GM12878 (cell line): ENCODE measurements around the gene CCDC39. TPM values are rescaled to one million over a fixed set of nuclear protein-coding genes. Genes with fewer than 3 reads are reported as not detected.

Experiments used
- ATAC-seq: fragments of 200-7000 bp; cut with Tn5 transposase; 3 replicates; pipeline ENCODE4 v1.9.1; 2020; ENCODE audit warnings: mild to moderate bottlenecking, moderate library complexity
- BruUV-seq: library from RNA; stranded (reverse); fragments of 400-500 nt; replicated peaks from 2 replicates; lab custom pipeline; 2021; lab: Mats Ljungman, UMichigan
- CTCF ChIA-PET: fragments of 300-600 bp; sonication (Branson Sonifier 250); formaldehyde crosslinking; extraction: SDS; loops from one replicate; lab custom pipeline; 2021; ENCODE audit warnings: inconsistent platforms; lab: Yijun Ruan, JAX
- POLR2A ChIA-PET: fragments of 350-600 bp; formaldehyde crosslinking; extraction: SDS; loops from one replicate; lab custom pipeline; 2021; ENCODE audit warnings: inconsistent platforms; lab: Charles Lee
- RAD21 ChIA-PET: fragments of 300-600 bp; sonication (Branson Sonifier 250); formaldehyde crosslinking; loops from one replicate; lab custom pipeline; 2023; ENCODE audit warnings: antibody characterized with exemption; ENCODE audit not compliant: unreplicated experiment; lab: Charles Lee
- SMC1A ChIA-PET: fragments of 300-600 bp; sonication (Branson Sonifier 250); formaldehyde crosslinking; loops from one replicate; lab custom pipeline; 2023; ENCODE audit not compliant: unreplicated experiment, uncharacterized antibody; lab: Charles Lee
- DNase-seq: peaks from one replicate; pipeline ENCODE4 v3.0.0-alpha.2; 2011; ENCODE audit warnings: low read depth, low spot score
- FAIRE-seq: peaks from 3 replicates; lab custom pipeline; 2011; peaks lifted over from hg19 to GRCh38; lab: Jason Lieb, UNC
- H2AFZ ChIP-seq: 2 replicates; pipeline ENCODE4 v1.6.0; 2011; ENCODE audit warnings: low read depth, low read length, control low read depth; ENCODE audit not compliant: control insufficient read depth
- H3K27ac ChIP-seq: 2 replicates; pipeline ENCODE4 v1.5.1; 2011; ENCODE audit warnings: control low read depth; ENCODE audit not compliant: control insufficient read depth, insufficient read depth
- H3K27me3 ChIP-seq, 2 experiments: replicated peaks in 1 of 2; 2 replicates each; pipeline versions ENCODE4 v1.6.0 to v1.6.1; 2011; ENCODE audit warnings: low read length in 1 of 2; ENCODE audit not compliant: control insufficient read depth in 2 of 2, insufficient read depth in 2 of 2
- H3K36me3 ChIP-seq, 2 experiments: 2 replicates each; pipeline ENCODE4 v1.5.1; 2011; ENCODE audit warnings: low read length in 1 of 2; ENCODE audit not compliant: control insufficient read depth in 2 of 2, insufficient read depth in 2 of 2
- H3K4me1 ChIP-seq: 2 replicates; pipeline ENCODE4 v1.6.1; 2011; ENCODE audit warnings: mild to moderate bottlenecking, low read length, moderate library complexity, mixed read lengths; ENCODE audit not compliant: control insufficient read depth, insufficient read depth
- H3K4me2 ChIP-seq: 2 replicates; pipeline ENCODE4 v1.6.0; 2011; ENCODE audit warnings: control low read depth; ENCODE audit not compliant: control insufficient read depth, insufficient read depth
- H3K4me3 ChIP-seq: fragments of 200-600 bp; sonication (generic); 2 replicates; pipeline ENCODE4 v1.5.1; 2016
- H3K79me2 ChIP-seq: 2 replicates; pipeline ENCODE4 v1.6.0; 2011; ENCODE audit warnings: low read length; ENCODE audit not compliant: control insufficient read depth, insufficient read depth
- H3K9ac ChIP-seq: 2 replicates; pipeline ENCODE4 v1.8.0; 2011; ENCODE audit warnings: low read length, control low read depth, mixed read lengths; ENCODE audit not compliant: control insufficient read depth, insufficient read depth
- H3K9me3 ChIP-seq: replicated peaks from 3 replicates; pipeline ENCODE4 v1.5.1; 2011; ENCODE audit warnings: mild to moderate bottlenecking, low read length; ENCODE audit not compliant: control insufficient read depth, insufficient read depth
- H4K20me1 ChIP-seq: 2 replicates; pipeline ENCODE4 v1.6.0; 2011; ENCODE audit not compliant: control insufficient read depth, insufficient read depth
- MEF2B ChIP-seq: fragments of 450-650 bp; IDR thresholded peaks from 2 replicates; pipeline ENCODE4 v1.6.1; 2018; ENCODE audit warnings: mild to moderate bottlenecking, moderate library complexity; ENCODE audit not compliant: partially characterized antibody, poor library complexity, severe bottlenecking
- RAD21 ChIP-seq: IDR thresholded peaks from 2 replicates; pipeline ENCODE4 v1.6.1; 2011; ENCODE audit warnings: mild to moderate bottlenecking, low read depth, low read length, moderate library complexity; ENCODE audit not compliant: insufficient read depth
- SMC3 ChIP-seq: IDR thresholded peaks from 2 replicates; pipeline ENCODE4 v1.6.1; 2011; ENCODE audit warnings: low read length, improper control_type of control experiment, borderline replicate concordance
- SP1 ChIP-seq: IDR thresholded peaks from one replicate; pipeline ENCODE4 v1.6.1; 2011; ENCODE audit warnings: low read depth, low read length
- SPI1 ChIP-seq: IDR thresholded peaks from 2 replicates; pipeline ENCODE4 v1.6.1; 2011; ENCODE audit warnings: low read depth, mild to moderate bottlenecking, low read length, moderate library complexity, borderline replicate concordance; ENCODE audit not compliant: insufficient read depth
- ZNF384 ChIP-seq: IDR thresholded peaks from 2 replicates; pipeline ENCODE4 v1.6.1; 2012; ENCODE audit warnings: low read depth, mild to moderate bottlenecking, low read length, improper control_type of control experiment, borderline replicate concordance
- ZSCAN29 ChIP-seq: fragments of 450-650 bp; IDR thresholded peaks from 2 replicates; pipeline ENCODE4 v1.6.1; 2017; ENCODE audit warnings: mild to moderate bottlenecking, moderate library complexity
- WGBS: methylation state at CpG from one replicate; pipeline ENCODE4 v1.1.6; 2016; ENCODE audit warnings: low lambda C conversion rate; ENCODE audit not compliant: insufficient replicate concordance, insufficient coverage; ENCODE audit errors: missing lambda C conversion rate; 5-methylcytosine and 5-hydroxymethylcytosine counted together
- in situ Hi-C: fragments of 300-500 bp; cut with MboI; formaldehyde crosslinking; loops from 9 replicates; pipeline ENCODE4 v1.14.3; 2018; ENCODE audit warnings: mixed read lengths
- intact Hi-C: fragments of 100-400 bp; cut with micrococcal nuclease; formaldehyde crosslinking; loops from one replicate; pipeline ENCODE4 v1.14.2; 2022; ENCODE audit not compliant: unreplicated experiment
- polyA plus RNA-seq, 11 experiments: library from polyadenylated mRNA; depleted of rRNA in 4 of 11; unstranded in 6 of 11; stranded (reverse) in 5 of 11; fragments of >200 nt; fragmentation: Nextera tagmentation in 4 of 11; fragmentation: Illumina TruSeq in 1 of 11; extraction: Ambion mirVana in 4 of 11; extraction: Trizol in 1 of 11; gene quantifications; 1 replicate in 1 of 11; 2 replicates in 10 of 11; pipeline versions ENCODE4 v1.2.1 to v1.2.3, GENCODE V29; 2011 to 2016; ENCODE audit warnings: inconsistent platforms in 2 of 11, missing spikeins in 2 of 11, low read depth in 1 of 11
- total RNA-seq, 4 experiments: library from RNA; depleted of rRNA in 3 of 4; stranded (reverse); fragments of >200 nt in 3 of 4; fragmentation: Illumina TruSeq in 1 of 4; extraction: Trizol in 1 of 4; gene quantifications; 2 replicates each; pipeline versions ENCODE4 v1.2.1 to v1.2.3, GENCODE V29; 2013 to 2021
- TF ChIP-seq, protein P1 (sequence below), 3 experiments: IDR thresholded peaks in 2 of 3; conservative IDR thresholded peaks in 1 of 3; 2 replicates each; pipeline ENCODE4 v1.5.1; 2011; ENCODE audit warnings: low read depth in 3 of 3, low read length in 3 of 3, mild to moderate bottlenecking in 3 of 3, control low read depth in 2 of 3, moderate library complexity in 2 of 3, inconsistent platforms in 1 of 3, mixed read lengths in 1 of 3; ENCODE audit not compliant: control insufficient read depth in 2 of 3, insufficient read depth in 1 of 3; ENCODE audit errors: extremely low read depth in 1 of 3

The CCDC39 gene
- total and polyA plus RNA-seq, 10 of the 15 experiments (the other 5 are each of a cell fraction or from before 2014, with no cell fraction given), result 0.10 to 0.69 (median 0.31) TPM

- TF ChIP-seq, protein P1, sequence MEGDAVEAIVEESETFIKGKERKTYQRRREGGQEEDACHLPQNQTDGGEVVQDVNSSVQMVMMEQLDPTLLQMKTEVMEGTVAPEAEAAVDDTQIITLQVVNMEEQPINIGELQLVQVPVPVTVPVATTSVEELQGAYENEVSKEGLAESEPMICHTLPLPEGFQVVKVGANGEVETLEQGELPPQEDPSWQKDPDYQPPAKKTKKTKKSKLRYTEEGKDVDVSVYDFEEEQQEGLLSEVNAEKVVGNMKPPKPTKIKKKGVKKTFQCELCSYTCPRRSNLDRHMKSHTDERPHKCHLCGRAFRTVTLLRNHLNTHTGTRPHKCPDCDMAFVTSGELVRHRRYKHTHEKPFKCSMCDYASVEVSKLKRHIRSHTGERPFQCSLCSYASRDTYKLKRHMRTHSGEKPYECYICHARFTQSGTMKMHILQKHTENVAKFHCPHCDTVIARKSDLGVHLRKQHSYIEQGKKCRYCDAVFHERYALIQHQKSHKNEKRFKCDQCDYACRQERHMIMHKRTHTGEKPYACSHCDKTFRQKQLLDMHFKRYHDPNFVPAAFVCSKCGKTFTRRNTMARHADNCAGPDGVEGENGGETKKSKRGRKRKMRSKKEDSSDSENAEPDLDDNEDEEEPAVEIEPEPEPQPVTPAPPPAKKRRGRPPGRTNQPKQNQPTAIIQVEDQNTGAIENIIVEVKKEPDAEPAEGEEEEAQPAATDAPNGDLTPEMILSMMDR (IDR thresholded peaks at IDR 0.05 in 2 of 3, conservative IDR thresholded peaks at IDR 0.05 in 1 of 3; ENCODE audit: control insufficient read depth in 2 of 3, extremely low read depth in 1 of 3, insufficient read depth in 1 of 3, low read depth in 3 of 3, low read length in 3 of 3), result peak; percentile 42 to 61 (median 45); a peak in 5 of 6 replicates
- TF ChIP-seq ZNF384, result 0 out of 2 replicates have a peak, but pooled peaks have one; percentile 6
- no peak for TF ChIP-seq MEF2B
- no peak for TF ChIP-seq ZSCAN29
- no peak for TF ChIP-seq SPI1
- no peak for TF ChIP-seq SP1
- TF ChIP-seq RAD21, result peak; percentile 56
- TF ChIP-seq SMC3, result peak; percentile 36; the same call in 1 of the 2 replicates
- no peaks in the 10 kb centered on the region for H3K36me3 ChIP-seq
- BruUV-seq, result no TSS peak
- ChIA-PET RAD21 (no interaction called here), SMC1A (no interaction called here), CTCF (no interaction called here), POLR2A (no interaction called here)
- H3K4me1 ChIP-seq, result peaks cover 4% of the 10 kb centered on the region; the same call in 1 of the 2 replicates
- H3K79me2 ChIP-seq, result no peaks in the 10 kb centered on the region
- peak overlapping the region; percentile 99 for H3K4me2 ChIP-seq
- FAIRE-seq (no peak), DNase-seq (no peak), ATAC-seq (peak; percentile 67)
- no peaks in the 10 kb centered on the region for H3K27me3 ChIP-seq
- intact Hi-C loops, result no loop called here
- H3K9ac ChIP-seq, result peak overlapping the region; percentile 44; the same call in 1 of the 2 replicates
- WGBS, result under 1% methylated on average over 7 of the region's 7 CpGs
- H3K9me3 ChIP-seq, result no peaks in the 10 kb centered on the region; the same call in 2 of the 3 replicates
- in situ Hi-C loops, result no loop called here
- peak overlapping the region; percentile 82 for H3K4me3 ChIP-seq
- no peak overlapping the region for H3K27ac ChIP-seq
- H2AFZ ChIP-seq, result peak overlapping the region; percentile 95
- no peaks in the 10 kb centered on the region for H4K20me1 ChIP-seq
These were observed 775 bp upstream of the CCDC39 start for GRCh38 chr3:180680097-180680430.
